Measurements from ENCODE around the gene OR2A2.

OR2A2 gene

GRCh38 chr7:144148224-144148827 lies 38.9 kb downstream of the OR2A2 start:
- in situ Hi-C loops (cut with MboI; ENCODE audit: low sequenced_read_pairs, unreplicated experiment): no loop called here
- TF ChIP-seq CTCF (IDR thresholded peaks at IDR 0.05; ENCODE audit: borderline replicate concordance, control extremely low read depth, extremely low read depth, insufficient read depth, missing control alignments): no peak

GRCh38 chr7:144158861-144159260 lies 49.5 kb downstream of the OR2A2 start:
- TF ChIP-seq CTCF (IDR thresholded peaks at IDR 0.05; ENCODE audit: borderline replicate concordance, control extremely low read depth, extremely low read depth, insufficient read depth, missing control alignments): no peak
- DNase-seq (ENCODE audit: low spot score): no peak
- in situ Hi-C loops (cut with MboI; ENCODE audit: low sequenced_read_pairs, unreplicated experiment): no loop called here

More at GRCh38 chr7:144148224-144148827, 38.9 kb downstream of the OR2A2 start:
- DNase-seq (ENCODE audit: low spot score): no peak
